Mucosa of descending colon (tissue), 3 donors: Measurements from ENCODE around the gene PKNOX2. TPM values are rescaled to one million over a fixed set of nuclear protein-coding genes. Genes with fewer than 3 reads are reported as not detected.

ENCODE experiments used
- ATAC-seq: fragments of 200-7000 bp; cut with Tn5 transposase; one replicate; pipeline ENCODE4 v1.9.1; 2020; ENCODE audit warnings: mild to moderate bottlenecking, moderate library complexity
- DNase-seq, 3 donors: peaks; one replicate each; pipeline ENCODE4 v3.0.0-alpha.2; 2020
- H3K36me3 ChIP-seq: fragments of 200-600 bp; one replicate; pipeline ENCODE4 v1.8.0; 2021; ENCODE audit warnings: low read depth, mild to moderate bottlenecking
- H3K4me1 ChIP-seq: fragments of 200-600 bp; one replicate; pipeline ENCODE4 v1.8.0; 2021; ENCODE audit warnings: low read depth, mild to moderate bottlenecking
- H3K4me3 ChIP-seq: fragments of 200-600 bp; one replicate; pipeline ENCODE4 v1.8.0; 2021; ENCODE audit warnings: mild to moderate bottlenecking
- H3K9me3 ChIP-seq: fragments of 200-600 bp; one replicate; pipeline ENCODE4 v1.8.0; 2021; ENCODE audit warnings: mild to moderate bottlenecking
- CTCF ChIP-seq: fragments of 200-600 bp; IDR thresholded peaks from one replicate; pipeline ENCODE4 v1.8.0; 2022; ENCODE audit warnings: antibody characterized with exemption, mild to moderate bottlenecking
- intact Hi-C, 2 donors: fragments of 100-400 bp; cut with DNase I in 1 of 2; cut with micrococcal nuclease in 1 of 2; formaldehyde crosslinking; loops; one replicate each; pipeline versions ENCODE4 v1.11.0 to v1.11.1; 2022; cut with DNase I, micrococcal nuclease
- total RNA-seq, 3 donors: library from RNA; stranded (reverse); fragmentation: NEBNext Ultra II Directional in 2 of 3; extraction: Animal tissue kit (Norgen Biotek cat#: 25700) in 2 of 3; gene quantifications; one replicate each; pipeline versions ENCODE4 v1.2.1 to v1.2.4, GENCODE V29; 2021 to 2023
- donor health status: DM: no; HTN: no; CAD: no; lungs with moderate emphysema.
- donor health status: DM: no; HTN: no; CAD: no.
- donor health status: DM: no; HTN: yes; CAD: no.

PKNOX2 gene
- total RNA-seq, 3 donors from 2014 or later: 1.5 to 4.0 (median 1.9) TPM

GRCh38 chr11:125314276-125315078, 149.9 kb downstream of the PKNOX2 start:
- Histone ChIP-seq H3K4me3 (no peak overlapping the region), H3K9me3 (no peaks in the 10 kb centered on the region), H3K4me1 (no peaks in the 10 kb centered on the region), H3K36me3 (no peaks in the 10 kb centered on the region)
- ATAC-seq (no peak), DNase-seq (no peak)
- TF ChIP-seq CTCF: no peak
- intact Hi-C loops: no loop called here

DNA sequence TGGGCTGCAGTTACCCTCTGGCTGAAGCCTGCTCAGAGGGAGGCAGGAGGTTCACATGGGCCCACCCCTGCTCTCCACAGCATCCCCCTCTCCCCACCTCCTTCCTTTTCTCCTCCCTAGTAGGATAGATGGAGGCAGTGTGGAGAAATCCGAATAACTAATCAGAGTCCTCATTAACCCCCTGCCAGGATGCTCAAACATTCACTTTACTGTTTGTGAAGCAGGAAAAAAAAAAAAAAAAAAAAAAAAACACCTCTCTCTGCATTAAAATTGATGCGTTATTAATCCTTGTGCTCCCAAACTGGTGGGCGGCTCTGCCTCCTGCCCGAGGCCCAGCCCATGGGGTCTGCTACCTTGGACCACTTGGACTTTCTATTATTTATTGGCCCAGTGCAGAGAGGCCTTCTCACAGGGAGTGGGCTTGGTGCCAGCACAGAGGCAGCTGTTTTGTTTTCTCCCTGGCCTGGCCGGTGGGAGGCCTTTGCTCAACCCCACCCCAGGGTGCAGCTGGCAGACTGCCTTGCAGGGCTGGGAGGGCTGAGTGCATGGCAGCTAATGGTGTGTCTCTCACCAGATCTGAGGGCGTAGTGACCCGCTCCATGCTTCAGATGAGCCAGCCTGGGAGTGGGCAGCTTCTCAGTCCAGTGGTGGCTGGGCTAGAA, 150.7 kb downstream of the PKNOX2 start:
- TF ChIP-seq CTCF: no peak
- DNase-seq: peak in 1 of 3 donors; percentile 8
- intact Hi-C loops: no loop called here
- Histone ChIP-seq H3K36me3 (no peaks in the 10 kb centered on the region), H3K4me1 (no peaks in the 10 kb centered on the region), H3K4me3 (no peak overlapping the region), H3K9me3 (no peaks in the 10 kb centered on the region)
- no peak for ATAC-seq

GRCh38 chr11:125317416-125317815, 152.9 kb downstream of the PKNOX2 start:
- DNase-seq (no peak), ATAC-seq (no peak)
- Histone ChIP-seq H3K36me3 (no peaks in the 10 kb centered on the region), H3K4me1 (no peaks in the 10 kb centered on the region), H3K4me3 (no peak overlapping the region), H3K9me3 (no peaks in the 10 kb centered on the region)
- TF ChIP-seq CTCF: no peak
- intact Hi-C loops: no loop called here

DNA sequence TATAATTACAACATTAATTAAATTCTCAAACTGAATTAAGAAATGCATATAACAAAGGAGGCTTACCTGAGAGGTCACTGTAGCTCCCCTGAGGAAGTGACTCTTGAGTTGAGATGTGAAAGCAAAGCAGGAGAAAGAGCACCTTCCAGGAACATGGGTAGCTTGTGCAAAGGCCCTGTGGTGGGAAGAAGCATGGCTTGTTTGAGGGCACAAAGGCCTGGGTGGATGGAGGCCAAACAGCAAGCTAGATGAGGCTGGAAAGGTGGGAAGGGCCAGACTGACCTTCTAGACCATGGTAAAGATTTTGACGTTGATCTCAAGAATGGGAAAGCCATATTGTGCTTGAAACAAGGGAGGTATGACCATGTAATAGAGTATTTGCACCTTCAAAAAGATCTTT, 155.1 kb downstream of the PKNOX2 start:
- Histone ChIP-seq H3K9me3 (no peaks in the 10 kb centered on the region), H3K36me3 (no peaks in the 10 kb centered on the region), H3K4me3 (no peak overlapping the region), H3K4me1 (no peaks in the 10 kb centered on the region)
- DNase-seq: no peak
- ATAC-seq: no peak
- intact Hi-C loops: no loop called here
- TF ChIP-seq CTCF: no peak

- Histone ChIP-seq H3K36me3 (no peaks in the 10 kb centered on the region), H3K9me3 (no peaks in the 10 kb centered on the region), H3K4me1 (no peaks in the 10 kb centered on the region), H3K4me3 (no peak overlapping the region)
- TF ChIP-seq CTCF: no peak
- ATAC-seq: no peak
- DNase-seq: no peak
- intact Hi-C loops: no loop called here
These were observed 156.0 kb downstream of the PKNOX2 start for GRCh38 chr11:125320347-125321076.
